GM10266 (cell line): ENCODE data around the gene NIM1K.
A peak's percentile ranks its signal among the peaks of the same experiment; 100 is the strongest.

Source experiments
- DNase-seq: peaks from one replicate; pipeline ENCODE4 v3.0.0; 2012; ENCODE audit errors: extremely low spot score
- TF ChIP-seq, protein P1 (sequence below): IDR thresholded peaks from 2 replicates; pipeline ENCODE4 v1.5.1; 2012; ENCODE audit warnings: mild to moderate bottlenecking, low read depth; ENCODE audit not compliant: control insufficient read depth, insufficient read depth; ENCODE audit errors: missing control alignments

The NIM1K gene

DNA sequence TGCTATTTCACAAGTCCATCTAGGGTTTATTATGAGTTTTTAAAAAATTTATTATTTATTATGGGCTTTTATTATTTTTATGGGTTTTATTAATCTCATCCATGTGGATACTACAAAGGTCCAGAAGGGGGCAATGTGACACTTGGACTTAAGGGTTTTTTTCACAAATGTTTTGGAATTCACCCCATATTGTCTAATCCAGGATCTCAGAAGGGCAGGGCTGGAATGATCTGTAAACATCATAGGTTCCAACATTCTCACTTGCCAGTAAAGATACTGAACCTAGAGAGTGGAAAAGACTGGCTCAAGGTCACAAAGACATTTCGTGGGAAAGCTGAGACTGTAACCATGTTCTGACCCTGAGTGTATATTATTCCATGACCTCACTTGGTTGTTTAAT lies 35.6 kb downstream of the NIM1K start:
- no peak for DNase-seq
- TF ChIP-seq, protein P1, sequence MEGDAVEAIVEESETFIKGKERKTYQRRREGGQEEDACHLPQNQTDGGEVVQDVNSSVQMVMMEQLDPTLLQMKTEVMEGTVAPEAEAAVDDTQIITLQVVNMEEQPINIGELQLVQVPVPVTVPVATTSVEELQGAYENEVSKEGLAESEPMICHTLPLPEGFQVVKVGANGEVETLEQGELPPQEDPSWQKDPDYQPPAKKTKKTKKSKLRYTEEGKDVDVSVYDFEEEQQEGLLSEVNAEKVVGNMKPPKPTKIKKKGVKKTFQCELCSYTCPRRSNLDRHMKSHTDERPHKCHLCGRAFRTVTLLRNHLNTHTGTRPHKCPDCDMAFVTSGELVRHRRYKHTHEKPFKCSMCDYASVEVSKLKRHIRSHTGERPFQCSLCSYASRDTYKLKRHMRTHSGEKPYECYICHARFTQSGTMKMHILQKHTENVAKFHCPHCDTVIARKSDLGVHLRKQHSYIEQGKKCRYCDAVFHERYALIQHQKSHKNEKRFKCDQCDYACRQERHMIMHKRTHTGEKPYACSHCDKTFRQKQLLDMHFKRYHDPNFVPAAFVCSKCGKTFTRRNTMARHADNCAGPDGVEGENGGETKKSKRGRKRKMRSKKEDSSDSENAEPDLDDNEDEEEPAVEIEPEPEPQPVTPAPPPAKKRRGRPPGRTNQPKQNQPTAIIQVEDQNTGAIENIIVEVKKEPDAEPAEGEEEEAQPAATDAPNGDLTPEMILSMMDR: peak; percentile 31

DNA sequence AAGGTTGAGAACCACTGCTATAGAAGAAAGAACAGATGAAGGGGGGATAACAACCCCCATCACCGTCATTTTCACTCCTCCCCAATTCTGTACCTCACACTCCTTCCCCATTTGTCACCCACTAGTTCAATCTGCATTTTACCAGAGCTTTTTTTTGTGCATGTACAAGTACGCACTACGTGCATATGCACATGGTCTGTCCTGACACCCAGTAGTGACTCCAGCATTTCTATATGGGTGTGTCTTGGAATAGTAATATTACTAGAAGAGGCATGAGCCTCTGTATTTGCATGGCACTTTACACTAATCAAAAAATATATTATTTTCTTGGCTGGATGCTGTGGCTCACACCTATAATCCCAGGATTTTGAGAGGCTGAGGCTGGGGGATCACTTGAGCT lies 38.7 kb downstream of the NIM1K start:
- DNase-seq: no peak
- TF ChIP-seq, protein P1: no peak

DNA sequence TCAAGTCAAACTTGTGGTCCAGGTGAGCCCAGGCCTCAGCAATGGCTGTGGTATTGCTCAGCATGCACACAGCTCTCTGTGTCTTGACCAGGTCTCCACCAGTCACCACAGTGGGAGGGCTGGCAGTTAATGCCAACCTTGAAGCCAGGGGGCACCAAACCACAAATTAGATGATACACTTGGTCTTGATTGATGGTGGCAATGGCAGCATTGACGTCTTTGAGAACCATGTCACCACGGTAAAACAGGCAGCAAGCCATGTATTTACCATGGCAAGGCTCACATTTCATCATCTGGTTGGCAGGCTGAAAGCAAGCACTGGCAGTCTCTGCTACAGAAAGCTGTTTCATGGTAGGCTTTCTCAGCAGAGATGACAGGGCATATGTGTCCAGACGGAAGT lies 40.0 kb downstream of the NIM1K start:
- TF ChIP-seq, protein P1: peak; percentile 34
- no peak for DNase-seq

DNA sequence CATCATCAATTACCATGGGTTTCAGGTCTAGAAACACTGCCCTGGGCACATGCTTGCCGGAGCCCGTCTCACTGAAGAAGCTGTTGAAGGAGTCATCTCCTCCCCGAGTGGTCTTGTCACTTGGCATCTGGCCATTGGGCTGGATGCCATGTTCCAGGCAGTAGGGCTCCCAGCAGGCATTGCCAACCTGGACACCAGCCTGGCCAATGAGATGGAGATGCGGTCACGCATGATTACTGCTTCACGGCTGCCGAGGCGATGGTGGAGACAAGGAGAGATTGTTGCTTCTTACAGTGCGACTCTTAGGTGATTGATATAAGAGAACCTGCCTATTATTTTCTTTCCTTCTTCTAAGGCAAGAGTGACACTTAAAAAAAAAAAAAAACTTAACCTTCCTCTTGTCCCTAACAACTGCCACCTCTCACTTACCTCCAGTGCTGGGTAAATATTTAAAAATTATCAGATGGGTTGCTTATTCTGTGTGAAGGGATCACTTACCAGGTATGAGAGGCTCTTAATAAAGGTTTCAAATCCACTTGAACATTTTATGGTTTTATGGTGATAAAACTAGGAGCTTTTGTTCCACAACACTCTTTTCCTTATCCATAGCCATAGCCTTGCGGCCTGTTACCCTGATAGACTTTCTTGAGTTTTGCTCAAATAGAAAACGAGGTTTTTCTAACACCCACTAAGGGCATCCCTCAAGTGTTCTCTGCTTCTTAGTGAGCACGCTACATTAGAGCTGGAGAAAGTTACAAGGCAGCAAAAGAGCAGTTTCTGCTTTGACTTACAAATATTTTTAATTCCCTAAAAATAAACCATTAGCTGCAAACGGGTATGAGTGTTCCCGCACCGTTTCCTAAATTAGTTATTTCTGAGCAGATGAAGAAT lies 41.2 kb downstream of the NIM1K start:
- no peak for DNase-seq
- TF ChIP-seq, protein P1: no peak

DNA sequence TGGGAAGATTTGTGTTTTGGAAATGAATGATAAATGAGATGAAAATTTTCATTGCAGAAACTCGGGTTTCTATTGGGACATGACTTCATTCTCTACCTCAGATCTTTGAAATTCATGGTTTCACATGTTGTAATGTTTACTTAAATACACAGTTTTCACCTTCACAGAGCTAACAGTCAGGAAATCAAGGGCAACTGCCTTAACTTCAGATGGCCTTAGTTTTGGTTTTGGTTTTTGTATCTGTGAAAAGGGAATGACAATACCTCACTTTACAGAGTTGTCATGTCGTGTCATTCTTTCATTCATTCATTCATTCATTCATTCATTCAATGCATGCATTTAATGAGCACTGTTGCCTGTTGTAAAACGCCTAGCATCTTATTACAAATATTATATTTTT lies 41.9 kb downstream of the NIM1K start:
- no peak for DNase-seq
- TF ChIP-seq, protein P1: no peak

DNA sequence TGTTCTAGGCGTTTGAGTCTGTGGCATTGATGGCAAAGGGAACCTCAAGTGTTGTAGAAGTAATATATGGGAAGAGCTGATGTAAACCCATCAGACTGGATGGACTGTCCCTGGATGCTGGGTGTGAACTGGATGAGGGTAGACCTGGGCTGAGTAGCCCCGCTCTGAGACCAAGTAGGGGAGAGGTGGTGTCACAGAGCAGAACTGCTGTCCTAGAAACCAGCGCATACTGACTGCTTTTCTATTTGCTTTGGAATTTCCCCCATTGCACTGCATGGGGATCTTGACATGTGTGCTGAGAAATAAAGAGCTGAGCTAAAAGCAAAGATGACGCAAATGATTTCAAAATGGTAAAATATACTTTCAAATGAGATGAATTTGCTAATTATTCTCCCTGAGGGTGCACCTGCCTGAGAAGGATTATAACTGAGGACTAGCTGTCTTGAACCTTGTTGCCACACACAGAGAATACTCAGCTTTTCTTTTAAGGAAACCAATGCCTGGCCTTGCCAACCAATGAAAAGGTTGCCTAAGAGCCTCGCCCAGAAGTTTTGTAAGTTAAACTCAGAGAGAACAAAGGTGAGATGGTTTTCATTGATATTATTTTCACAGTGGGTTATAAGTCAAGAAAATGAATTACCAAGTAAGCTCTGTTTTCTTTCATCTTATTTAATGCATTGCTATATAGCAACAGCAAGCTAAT lies 44.8 kb downstream of the NIM1K start:
- no peak for DNase-seq
- TF ChIP-seq, protein P1: no peak

DNA sequence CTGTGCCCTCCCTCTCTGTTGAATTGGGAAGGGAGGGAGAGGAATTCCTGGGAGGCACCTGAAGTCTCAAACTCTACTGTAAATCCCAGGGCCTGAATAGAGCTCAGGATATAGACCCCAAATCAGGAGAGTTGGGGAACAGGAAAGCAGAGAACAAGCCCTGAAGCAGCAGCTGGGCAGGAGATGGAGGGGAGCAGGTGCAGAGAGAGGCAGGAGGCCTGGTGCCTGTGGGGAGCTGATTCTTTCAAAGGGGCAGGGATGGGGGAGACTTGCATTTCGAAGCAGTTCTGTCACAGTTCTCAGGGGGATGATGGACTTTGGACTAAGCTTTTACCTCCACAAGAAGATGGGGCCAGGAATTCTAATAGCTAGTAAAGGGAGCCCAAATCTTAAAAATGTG lies 50.2 kb downstream of the NIM1K start:
- TF ChIP-seq, protein P1: no peak
- no peak for DNase-seq
